Measurements from ENCODE around the gene MOB3C. TPM values are rescaled to one million over a fixed set of nuclear protein-coding genes. Genes with fewer than 3 reads are reported as not detected.

The MOB3C gene
- polyA plus RNA-seq, 6 donors from 2014 or later = 8.5 to 18.2 (median 13.4) TPM

GRCh38 chr1:46595127-46595526, 21.5 kb downstream of the MOB3C start:
- no peak for ATAC-seq (ENCODE audit: low read depth in 2 of 2)
- Mint-ChIP-seq H3K4me3 (no peak overlapping the region), H3K9me3 (no peaks in the 10 kb centered on the region), H3K27me3 (no peaks in the 10 kb centered on the region), H3K27ac (peak overlapping the region in 3 of 6 donors; percentile 21 to 50 (median 24)), H3K36me3 (peaks cover 30% of the 10 kb centered on the region in 2 donors), H3K4me1 (peaks cover 14 to 35% (median 32%) of the 10 kb centered on the region in 3 donors)
- no peak for DNase-seq

- peaks cover 40% of the 10 kb centered on the region in 2 donors for H3K36me3 Mint-ChIP-seq
- peaks cover 0 to 1% (median 0%) of the 10 kb centered on the region in 7 donors for H3K9me3 Mint-ChIP-seq
- no peak for ATAC-seq (ENCODE audit: low read depth in 2 of 2)
- H3K4me1 Mint-ChIP-seq = peaks cover 10 to 27% (median 25%) of the 10 kb centered on the region in 3 donors
- no peak for DNase-seq
- H3K4me3 Mint-ChIP-seq = no peak overlapping the region
- H3K27ac Mint-ChIP-seq = no peak overlapping the region
- no peaks in the 10 kb centered on the region for H3K27me3 Mint-ChIP-seq
Observed at GRCh38 chr1:46594063-46594462, 22.5 kb downstream of the MOB3C start.

- Mint-ChIP-seq H3K9me3 (peaks cover 0 to 1% (median 0%) of the 10 kb centered on the region in 7 donors), H3K4me1 (peaks cover 7 to 25% (median 23%) of the 10 kb centered on the region in 3 donors), H3K36me3 (peaks cover 43 to 44% of the 10 kb centered on the region in 2 donors), H3K27me3 (no peaks in the 10 kb centered on the region), H3K4me3 (no peak overlapping the region), H3K27ac (no peak overlapping the region)
- DNase-seq = no peak
- no peak for ATAC-seq (ENCODE audit: low read depth in 2 of 2)
Observed at GRCh38 chr1:46592823-46593222, 23.8 kb downstream of the MOB3C start.

- Mint-ChIP-seq H3K9me3 (peaks cover 0 to 1% (median 0%) of the 10 kb centered on the region in 7 donors), H3K36me3 (peaks cover 43 to 44% of the 10 kb centered on the region in 2 donors), H3K27ac (no peak overlapping the region)
Observed at GRCh38 chr1:46589529-46589928, 27.1 kb downstream of the MOB3C start.

GRCh38 chr1:46587069-46587468, 29.5 kb downstream of the MOB3C start:
- Mint-ChIP-seq H3K9me3 (peaks cover 0 to 1% (median 0%) of the 10 kb centered on the region in 7 donors), H3K27me3 (no peaks in the 10 kb centered on the region), H3K36me3 (peaks cover 32 to 43% of the 10 kb centered on the region in 2 donors), H3K4me1 (no peaks in the 10 kb centered on the region), H3K4me3 (no peak overlapping the region), H3K27ac (no peak overlapping the region)
- DNase-seq (no peak), ATAC-seq (ENCODE audit: low read depth in 2 of 2) (no peak)

More at GRCh38 chr1:46589529-46589928, 27.1 kb downstream of the MOB3C start:
- ATAC-seq (ENCODE audit: low read depth in 2 of 2) (no peak), DNase-seq (no peak)
- Mint-ChIP-seq H3K4me3 (no peak overlapping the region), H3K4me1 (peaks cover 0 to 2% (median under 1%) of the 10 kb centered on the region in 3 donors), H3K27me3 (no peaks in the 10 kb centered on the region)

- peaks cover 21 to 34% of the 10 kb centered on the region in 2 donors for H3K36me3 Mint-ChIP-seq
- H3K27ac Mint-ChIP-seq = no peak overlapping the region
- peaks cover 0 to 4% (median 0%) of the 10 kb centered on the region in 3 donors for H3K4me1 Mint-ChIP-seq
- DNase-seq (no peak), ATAC-seq (ENCODE audit: low read depth in 2 of 2) (no peak)
- no peak overlapping the region for H3K4me3 Mint-ChIP-seq
- no peaks in the 10 kb centered on the region for H3K27me3 Mint-ChIP-seq
- peaks cover 0 to 1% (median 0%) of the 10 kb centered on the region in 7 donors for H3K9me3 Mint-ChIP-seq
Observed at GRCh38 chr1:46585312-46585938, 31.2 kb downstream of the MOB3C start.

- ATAC-seq (ENCODE audit: low read depth in 2 of 2) (no peak), DNase-seq (no peak)
- peaks cover 10 to 18% of the 10 kb centered on the region in 2 donors for H3K36me3 Mint-ChIP-seq
- peaks cover 0 to 4% (median 0%) of the 10 kb centered on the region in 3 donors for H3K4me1 Mint-ChIP-seq
- H3K27me3 Mint-ChIP-seq = no peaks in the 10 kb centered on the region
- no peaks in the 10 kb centered on the region for H3K9me3 Mint-ChIP-seq
- H3K4me3 Mint-ChIP-seq = no peak overlapping the region
- H3K27ac Mint-ChIP-seq = peak overlapping the region in 2 of 6 donors; percentile 18 to 81
Observed at GRCh38 chr1:46583494-46583893, 33.1 kb downstream of the MOB3C start.

- no peak for DNase-seq
- Mint-ChIP-seq H3K4me1 (peaks cover 0 to 4% (median 0%) of the 10 kb centered on the region in 3 donors), H3K27ac (peak overlapping the region in 3 of 6 donors; percentile 18 to 49 (median 32)), H3K9me3 (no peaks in the 10 kb centered on the region), H3K4me3 (no peak overlapping the region), H3K36me3 (peaks cover 14 to 21% of the 10 kb centered on the region in 2 donors), H3K27me3 (no peaks in the 10 kb centered on the region)
- no peak for ATAC-seq (ENCODE audit: low read depth in 2 of 2)
Observed at GRCh38 chr1:46582972-46583371, 33.6 kb downstream of the MOB3C start.

- peaks cover 19 to 25% of the 10 kb centered on the region in 2 donors for H3K36me3 Mint-ChIP-seq
- no peak for DNase-seq
- H3K9me3 Mint-ChIP-seq = no peaks in the 10 kb centered on the region
- H3K4me3 Mint-ChIP-seq = no peak overlapping the region
- no peak for ATAC-seq (ENCODE audit: low read depth in 2 of 2)
- H3K27ac Mint-ChIP-seq = peak overlapping the region in 1 of 6 donors; percentile 1
- H3K27me3 Mint-ChIP-seq = no peaks in the 10 kb centered on the region
- peaks cover 0 to 4% (median 0%) of the 10 kb centered on the region in 3 donors for H3K4me1 Mint-ChIP-seq
Observed at GRCh38 chr1:46581681-46582455, 34.7 kb downstream of the MOB3C start.

GRCh38 chr1:46580140-46580903, 36.3 kb downstream of the MOB3C start:
- H3K9me3 Mint-ChIP-seq = no peaks in the 10 kb centered on the region
- H3K4me3 Mint-ChIP-seq = no peak overlapping the region
- ATAC-seq (ENCODE audit: low read depth in 2 of 2) (no peak), DNase-seq (no peak)
- H3K36me3 Mint-ChIP-seq = peaks cover 23 to 25% of the 10 kb centered on the region in 2 donors
- peak overlapping the region in 1 of 6 donors; percentile 54 for H3K27ac Mint-ChIP-seq
- no peaks in the 10 kb centered on the region for H3K27me3 Mint-ChIP-seq
- peaks cover 0 to 4% (median 0%) of the 10 kb centered on the region in 3 donors for H3K4me1 Mint-ChIP-seq

GRCh38 chr1:46577671-46578070, 38.9 kb downstream of the MOB3C start:
- Mint-ChIP-seq H3K9me3 (no peaks in the 10 kb centered on the region), H3K27me3 (no peaks in the 10 kb centered on the region), H3K4me3 (no peak overlapping the region), H3K4me1 (peaks cover 0 to 4% (median 0%) of the 10 kb centered on the region in 3 donors), H3K36me3 (peaks cover 17 to 36% of the 10 kb centered on the region in 2 donors), H3K27ac (no peak overlapping the region)
- no peak for DNase-seq
- no peak for ATAC-seq (ENCODE audit: low read depth in 2 of 2)

- no peak overlapping the region for H3K4me3 Mint-ChIP-seq
- no peaks in the 10 kb centered on the region for H3K9me3 Mint-ChIP-seq
Observed at GRCh38 chr1:46576596-46576995, 40.0 kb downstream of the MOB3C start.

GRCh38 chr1:46575778-46576177, 40.8 kb downstream of the MOB3C start:
- Mint-ChIP-seq H3K4me1 (peaks cover 0 to 3% (median 0%) of the 10 kb centered on the region in 3 donors), H3K27ac (no peak overlapping the region), H3K27me3 (no peaks in the 10 kb centered on the region), H3K9me3 (no peaks in the 10 kb centered on the region), H3K36me3 (peaks cover 7 to 31% of the 10 kb centered on the region in 2 donors), H3K4me3 (no peak overlapping the region)
- no peak for ATAC-seq (ENCODE audit: low read depth in 2 of 2)
- no peak for DNase-seq

More at GRCh38 chr1:46576596-46576995, 40.0 kb downstream of the MOB3C start:
- ATAC-seq (ENCODE audit: low read depth in 2 of 2) (no peak), DNase-seq (no peak)
- Mint-ChIP-seq H3K4me1 (peaks cover 0 to 4% (median 0%) of the 10 kb centered on the region in 3 donors), H3K27ac (no peak overlapping the region), H3K36me3 (peaks cover 7 to 32% of the 10 kb centered on the region in 2 donors), H3K27me3 (no peaks in the 10 kb centered on the region)
